Neural cell (in vitro differentiated cells): ENCODE data around the gene EXOC6B. TPM values are rescaled to one million over a fixed set of nuclear protein-coding genes. Genes with fewer than 3 reads are reported as not detected.

ENCODE experiments used
- H2AFZ ChIP-seq: fragments of 200-600, 300-800 bp; sonication (generic), shearing (Covaris generic); 2 replicates; pipeline ENCODE4 v1.6.0; 2014; ENCODE audit warnings: low read depth, mild to moderate bottlenecking, antibody characterized with exemption, low read length, moderate library complexity
- H3F3A ChIP-seq: fragments of 200-600 bp; shearing (Covaris generic); 2 replicates; pipeline ENCODE4 v1.6.1; 2016; ENCODE audit warnings: mild to moderate bottlenecking, moderate library complexity, mixed read lengths, antibody characterized with exemption, low read length; ENCODE audit not compliant: insufficient read depth, poor library complexity, severe bottlenecking
- H3K27ac ChIP-seq: fragments of 200-600, 300-800 bp; sonication (generic), shearing (Covaris generic); 2 replicates; pipeline ENCODE4 v1.5.1; 2014; ENCODE audit warnings: mild to moderate bottlenecking, low read length, moderate library complexity
- H3K27me3 ChIP-seq: fragments of 300-800, 200-600 bp; sonication (generic), shearing (Covaris generic); 2 replicates; pipeline ENCODE4 v1.6.0; 2014; ENCODE audit warnings: mild to moderate bottlenecking, low read depth, low read length, moderate library complexity; ENCODE audit not compliant: insufficient read depth
- H3K36me3 ChIP-seq: fragments of 300-800, 200-600 bp; sonication (generic), shearing (Covaris generic); 2 replicates; pipeline ENCODE4 v1.5.1; 2014; ENCODE audit warnings: mild to moderate bottlenecking, antibody characterized with exemption, low read length, moderate library complexity; ENCODE audit not compliant: insufficient read depth
- H3K4me2 ChIP-seq: fragments of 300-800, 200-600 bp; sonication (generic), shearing (Covaris generic); 2 replicates; pipeline ENCODE4 v1.6.0; 2014; ENCODE audit warnings: mild to moderate bottlenecking, low read length
- H3K4me3 ChIP-seq: fragments of 300-800, 200-600 bp; sonication (generic), shearing (Covaris generic); 2 replicates; pipeline ENCODE4 v1.5.1; 2014; ENCODE audit warnings: mild to moderate bottlenecking, low read length, moderate library complexity
- H3K79me2 ChIP-seq: fragments of 200-600 bp; shearing (Covaris generic); replicated peaks from 2 replicates; pipeline ENCODE4 v1.6.0; 2014; ENCODE audit warnings: mild to moderate bottlenecking, low read length, moderate library complexity; ENCODE audit not compliant: insufficient read depth
- H3K9ac ChIP-seq: fragments of 300-800, 200-600 bp; sonication (generic), shearing (Covaris generic); 2 replicates; pipeline ENCODE4 v1.6.1; 2016; ENCODE audit warnings: mild to moderate bottlenecking, low read length, mixed read lengths
- H3K9me2 ChIP-seq: fragments of 200-600 bp; shearing (Covaris generic); 2 replicates; pipeline ENCODE4 v1.6.1; 2016; ENCODE audit warnings: mild to moderate bottlenecking, low read length, mixed read lengths; ENCODE audit not compliant: insufficient read depth
- H3K9me3 ChIP-seq: fragments of 200-600, 300-800 bp; sonication (generic), shearing (Covaris generic); 2 replicates; pipeline ENCODE4 v1.6.1; 2016; ENCODE audit warnings: mild to moderate bottlenecking, mixed run types, low read length, moderate library complexity, mixed read lengths
- H4K20me1 ChIP-seq: fragments of 200-600 bp; shearing (Covaris generic); 2 replicates; pipeline ENCODE4 v1.6.1; 2016; ENCODE audit warnings: mild to moderate bottlenecking, mixed run types; ENCODE audit not compliant: insufficient read depth
- EP300 ChIP-seq: fragments of 450-650 bp; conservative IDR thresholded peaks from 2 replicates; pipeline ENCODE4 v1.6.1; 2014; ENCODE audit warnings: antibody characterized with exemption, mild to moderate bottlenecking, moderate library complexity; ENCODE audit not compliant: poor library complexity, severe bottlenecking
- EZH2 ChIP-seq: fragments of 200-600, 300-800 bp; shearing (Covaris generic), sonication (generic); IDR thresholded peaks from 2 replicates; pipeline ENCODE4 v1.6.1; 2014; ENCODE audit warnings: antibody characterized with exemption, low read length, borderline replicate concordance, mild to moderate bottlenecking; ENCODE audit not compliant: insufficient read depth, poor library complexity, severe bottlenecking
- MXI1 ChIP-seq: fragments of 450-650 bp; conservative IDR thresholded peaks from 2 replicates; pipeline ENCODE4 v1.6.1; 2014; ENCODE audit warnings: antibody characterized with exemption, mild to moderate bottlenecking; ENCODE audit not compliant: poor library complexity, severe bottlenecking
- POLR2AphosphoS5 ChIP-seq: IDR thresholded peaks from 2 replicates; pipeline ENCODE4 v1.6.1; 2012
- RAD21 ChIP-seq: fragments of 450-650 bp; conservative IDR thresholded peaks from 2 replicates; pipeline ENCODE4 v1.6.1; 2014; ENCODE audit warnings: antibody characterized with exemption, mild to moderate bottlenecking, moderate library complexity
- SMC3 ChIP-seq: fragments of 450-650 bp; conservative IDR thresholded peaks from 2 replicates; pipeline ENCODE4 v1.6.1; 2014; ENCODE audit warnings: antibody characterized with exemption, mild to moderate bottlenecking, moderate library complexity; ENCODE audit not compliant: poor library complexity
- TAF1 ChIP-seq: IDR thresholded peaks from 2 replicates; pipeline ENCODE4 v1.6.1; 2012; ENCODE audit warnings: low read depth
- polyA plus RNA-seq: library from polyadenylated mRNA; depleted of rRNA; stranded (reverse); fragments of >200 nt; gene quantifications from 2 replicates; pipeline ENCODE4 v1.2.3, GENCODE V29; 2014
- TF ChIP-seq, protein P1 (sequence below): fragments of 450-650 bp; IDR thresholded peaks from 2 replicates; pipeline ENCODE4 v1.5.1; 2014; ENCODE audit warnings: antibody characterized with exemption, mild to moderate bottlenecking, moderate library complexity; ENCODE audit not compliant: poor library complexity, severe bottlenecking
- TF ChIP-seq, protein P2 (sequence below): IDR thresholded peaks from 2 replicates; pipeline ENCODE4 v1.6.1; 2012; ENCODE audit warnings: borderline replicate concordance

EXOC6B gene
- polyA plus RNA-seq, 1 donor from 2014 or later = 23.4 TPM

DNA sequence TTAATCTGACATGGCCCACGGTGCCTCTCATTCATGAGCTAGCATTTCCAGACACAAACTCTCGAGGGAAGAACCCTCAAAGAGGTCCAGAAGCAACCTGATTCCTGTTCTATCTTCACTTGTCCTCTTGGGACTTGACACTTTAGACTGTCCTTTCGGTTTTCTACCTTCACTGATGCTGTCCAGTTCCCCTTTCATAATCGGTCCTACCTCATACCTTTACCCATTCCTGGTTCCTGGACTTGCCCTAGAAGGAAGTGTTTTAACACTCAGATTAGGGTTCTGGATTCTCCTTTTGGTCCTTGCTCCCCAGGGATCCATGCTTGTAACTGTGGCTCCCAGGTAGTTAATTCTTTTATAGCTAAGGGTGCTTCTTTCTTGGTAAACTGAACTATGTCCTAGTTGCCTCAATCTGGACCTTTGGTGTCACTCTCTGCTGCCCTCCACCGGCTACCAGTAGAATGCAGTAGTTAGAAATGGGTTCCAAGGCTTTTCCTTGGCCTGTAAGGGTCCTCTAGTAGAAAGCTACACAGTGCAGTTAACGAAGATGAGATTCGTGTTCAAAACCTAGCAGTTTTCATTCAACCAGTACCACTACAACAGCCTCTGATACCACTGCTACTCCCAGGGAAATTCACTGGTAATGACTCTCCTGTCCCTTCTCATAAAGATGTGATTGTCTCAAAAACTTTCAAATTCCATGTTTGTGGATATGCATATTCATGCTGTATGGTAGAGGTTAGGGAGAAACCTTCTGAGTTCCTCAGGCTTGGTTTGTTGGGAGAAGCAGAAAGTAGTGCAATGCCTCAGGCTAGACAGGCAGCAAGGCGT lies 500.0 kb downstream of the EXOC6B start:
- no peaks in the 10 kb centered on the region for H4K20me1 ChIP-seq
- no peaks in the 10 kb centered on the region for H3K79me2 ChIP-seq
- H2AFZ ChIP-seq = no peak overlapping the region
- H3K4me3 ChIP-seq = no peak overlapping the region
- H3F3A ChIP-seq = no peaks in the 10 kb centered on the region
- no peaks in the 10 kb centered on the region for H3K9me3 ChIP-seq
- no peak overlapping the region for H3K27ac ChIP-seq
- no peaks in the 10 kb centered on the region for H3K9me2 ChIP-seq
- no peak overlapping the region for H3K9ac ChIP-seq
- H3K4me2 ChIP-seq = no peak overlapping the region
- TF ChIP-seq EP300 (no peak), RAD21 (no peak), MXI1 (no peak), SMC3 (no peak), TAF1 (no peak)
- TF ChIP-seq, protein P1, sequence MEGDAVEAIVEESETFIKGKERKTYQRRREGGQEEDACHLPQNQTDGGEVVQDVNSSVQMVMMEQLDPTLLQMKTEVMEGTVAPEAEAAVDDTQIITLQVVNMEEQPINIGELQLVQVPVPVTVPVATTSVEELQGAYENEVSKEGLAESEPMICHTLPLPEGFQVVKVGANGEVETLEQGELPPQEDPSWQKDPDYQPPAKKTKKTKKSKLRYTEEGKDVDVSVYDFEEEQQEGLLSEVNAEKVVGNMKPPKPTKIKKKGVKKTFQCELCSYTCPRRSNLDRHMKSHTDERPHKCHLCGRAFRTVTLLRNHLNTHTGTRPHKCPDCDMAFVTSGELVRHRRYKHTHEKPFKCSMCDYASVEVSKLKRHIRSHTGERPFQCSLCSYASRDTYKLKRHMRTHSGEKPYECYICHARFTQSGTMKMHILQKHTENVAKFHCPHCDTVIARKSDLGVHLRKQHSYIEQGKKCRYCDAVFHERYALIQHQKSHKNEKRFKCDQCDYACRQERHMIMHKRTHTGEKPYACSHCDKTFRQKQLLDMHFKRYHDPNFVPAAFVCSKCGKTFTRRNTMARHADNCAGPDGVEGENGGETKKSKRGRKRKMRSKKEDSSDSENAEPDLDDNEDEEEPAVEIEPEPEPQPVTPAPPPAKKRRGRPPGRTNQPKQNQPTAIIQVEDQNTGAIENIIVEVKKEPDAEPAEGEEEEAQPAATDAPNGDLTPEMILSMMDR = no peak
- no peaks in the 10 kb centered on the region for H3K36me3 ChIP-seq
- H3K27me3 ChIP-seq = no peaks in the 10 kb centered on the region

DNA sequence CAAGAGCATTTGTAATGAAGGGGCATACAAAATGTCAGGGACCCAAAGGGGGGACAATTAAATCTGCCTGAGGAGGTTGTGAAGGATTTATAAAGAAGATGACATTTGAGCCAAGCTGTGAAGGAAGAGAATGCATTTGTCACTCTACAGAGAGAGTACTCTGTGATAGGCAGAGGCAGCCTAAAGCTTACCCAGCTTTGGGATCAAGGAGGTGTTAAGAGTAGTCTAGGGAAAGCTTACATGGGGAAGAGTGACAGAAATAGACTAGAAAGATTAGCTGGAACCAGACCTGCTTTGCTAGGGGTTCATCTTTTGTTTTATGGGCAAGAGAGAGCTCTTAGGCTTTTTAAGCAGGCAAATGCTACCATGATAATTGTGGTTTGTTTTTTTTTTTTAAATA lies 509.1 kb downstream of the EXOC6B start:
- H3K9me3 ChIP-seq = no peaks in the 10 kb centered on the region
- no peak overlapping the region for H3K9ac ChIP-seq
- no peaks in the 10 kb centered on the region for H3K9me2 ChIP-seq
- no peaks in the 10 kb centered on the region for H3K27me3 ChIP-seq
- H3F3A ChIP-seq = no peaks in the 10 kb centered on the region
- H3K4me2 ChIP-seq = no peak overlapping the region
- H3K36me3 ChIP-seq = no peaks in the 10 kb centered on the region
- H4K20me1 ChIP-seq = no peaks in the 10 kb centered on the region
- H3K4me3 ChIP-seq = no peak overlapping the region
- TF ChIP-seq, protein P1 = no peak
- no peak for TF ChIP-seq EP300
- TF ChIP-seq, protein P2, sequence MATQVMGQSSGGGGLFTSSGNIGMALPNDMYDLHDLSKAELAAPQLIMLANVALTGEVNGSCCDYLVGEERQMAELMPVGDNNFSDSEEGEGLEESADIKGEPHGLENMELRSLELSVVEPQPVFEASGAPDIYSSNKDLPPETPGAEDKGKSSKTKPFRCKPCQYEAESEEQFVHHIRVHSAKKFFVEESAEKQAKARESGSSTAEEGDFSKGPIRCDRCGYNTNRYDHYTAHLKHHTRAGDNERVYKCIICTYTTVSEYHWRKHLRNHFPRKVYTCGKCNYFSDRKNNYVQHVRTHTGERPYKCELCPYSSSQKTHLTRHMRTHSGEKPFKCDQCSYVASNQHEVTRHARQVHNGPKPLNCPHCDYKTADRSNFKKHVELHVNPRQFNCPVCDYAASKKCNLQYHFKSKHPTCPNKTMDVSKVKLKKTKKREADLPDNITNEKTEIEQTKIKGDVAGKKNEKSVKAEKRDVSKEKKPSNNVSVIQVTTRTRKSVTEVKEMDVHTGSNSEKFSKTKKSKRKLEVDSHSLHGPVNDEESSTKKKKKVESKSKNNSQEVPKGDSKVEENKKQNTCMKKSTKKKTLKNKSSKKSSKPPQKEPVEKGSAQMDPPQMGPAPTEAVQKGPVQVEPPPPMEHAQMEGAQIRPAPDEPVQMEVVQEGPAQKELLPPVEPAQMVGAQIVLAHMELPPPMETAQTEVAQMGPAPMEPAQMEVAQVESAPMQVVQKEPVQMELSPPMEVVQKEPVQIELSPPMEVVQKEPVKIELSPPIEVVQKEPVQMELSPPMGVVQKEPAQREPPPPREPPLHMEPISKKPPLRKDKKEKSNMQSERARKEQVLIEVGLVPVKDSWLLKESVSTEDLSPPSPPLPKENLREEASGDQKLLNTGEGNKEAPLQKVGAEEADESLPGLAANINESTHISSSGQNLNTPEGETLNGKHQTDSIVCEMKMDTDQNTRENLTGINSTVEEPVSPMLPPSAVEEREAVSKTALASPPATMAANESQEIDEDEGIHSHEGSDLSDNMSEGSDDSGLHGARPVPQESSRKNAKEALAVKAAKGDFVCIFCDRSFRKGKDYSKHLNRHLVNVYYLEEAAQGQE = no peak
- no peak for TF ChIP-seq RAD21
- TF ChIP-seq EZH2 = no peak
- TF ChIP-seq TAF1 = no peak
- TF ChIP-seq POLR2AphosphoS5 = no peak
- no peak for TF ChIP-seq SMC3
- H3K27ac ChIP-seq = no peak overlapping the region
- H3K79me2 ChIP-seq = no peaks in the 10 kb centered on the region
- H2AFZ ChIP-seq = no peak overlapping the region
